Endometrial microvascular endothelial cells (primary cell): Measurements from ENCODE around the gene GLG1. TPM values are rescaled to one million over a fixed set of nuclear protein-coding genes. Genes with fewer than 3 reads are reported as not detected.
"Not testable (repeated sequence)": the region's sequence is repeated elsewhere in the genome, so short reads cannot be mapped to it uniquely, and the experiment has no call there.

Experiments used
- in situ Hi-C: cut with HindIII; loops from 2 replicates; pipeline ENCODE4 v1.10.0; 2017; ENCODE audit warnings: low sequenced_read_pairs, low pct_unique_long_range_greater_than_20kb; ENCODE audit errors: inconsistent ontology term
- total RNA-seq: library from RNA; depleted of rRNA; stranded (reverse); fragments of >200 nt; gene quantifications from one replicate; pipeline ENCODE4 v1.2.3, GENCODE V29; 2015; ENCODE audit errors: inconsistent ontology term

GLG1 gene
- total RNA-seq, 1 donor from 2014 or later: 115 TPM

- in situ Hi-C loops: no loop called here
These were observed 144.6 kb downstream of the GLG1 start for GRCh38 chr16:74462361-74462760.

- in situ Hi-C loops: no loop called here
These were observed 145.1 kb downstream of the GLG1 start for GRCh38 chr16:74461826-74462225.

GRCh38 chr16:74460542-74460941, 146.4 kb downstream of the GLG1 start:
- in situ Hi-C loops: no loop called here

GRCh38 chr16:74456290-74456625, 150.7 kb downstream of the GLG1 start:
- in situ Hi-C loops: no loop called here

GRCh38 chr16:74455619-74456289, 151.2 kb downstream of the GLG1 start:
- in situ Hi-C loops: no loop called here

- in situ Hi-C loops: no loop called here
These were observed 151.7 kb downstream of the GLG1 start for GRCh38 chr16:74455213-74455612.

GRCh38 chr16:74451951-74452758, 154.8 kb downstream of the GLG1 start:
- in situ Hi-C loops: no loop called here

- in situ Hi-C loops: no loop called here
These were observed 155.8 kb downstream of the GLG1 start for GRCh38 chr16:74450967-74451760.

GRCh38 chr16:74450236-74450635, 156.7 kb downstream of the GLG1 start:
- in situ Hi-C loops: no loop called here

GRCh38 chr16:74449470-74449869, 157.4 kb downstream of the GLG1 start:
- in situ Hi-C loops: no loop called here

GRCh38 chr16:74448990-74449389, 157.9 kb downstream of the GLG1 start:
- in situ Hi-C loops: no loop called here

- in situ Hi-C loops: no loop called here
These were observed 159.3 kb downstream of the GLG1 start for GRCh38 chr16:74447578-74447977.

GRCh38 chr16:74446866-74447265, 160.0 kb downstream of the GLG1 start:
- in situ Hi-C loops: no loop called here

- in situ Hi-C loops: not testable (repeated sequence)
These were observed 163.1 kb downstream of the GLG1 start for GRCh38 chr16:74443624-74444346.

GRCh38 chr16:74439685-74440084, 167.2 kb downstream of the GLG1 start:
- in situ Hi-C loops: no loop called here

GRCh38 chr16:74438492-74438979, 168.4 kb downstream of the GLG1 start:
- in situ Hi-C loops: no loop called here

GRCh38 chr16:74431516-74431915, 175.4 kb downstream of the GLG1 start:
- in situ Hi-C loops: no loop called here

- in situ Hi-C loops: not testable (repeated sequence)
These were observed 176.7 kb downstream of the GLG1 start for GRCh38 chr16:74430036-74430712.
